A549 (cell line): ENCODE measurements around the gene ACIN1. TPM values are rescaled to one million over a fixed set of nuclear protein-coding genes. Genes with fewer than 3 reads are reported as not detected.

Source experiments
- ATAC-seq, 2 experiments: fragments of 200-7000 bp in 1 of 2; fragments of >200 bp in 1 of 2; cut with Nextera tagmentation in 1 of 2; cut with Tn5 transposase in 1 of 2; 3 replicates each; pipeline versions ENCODE4 v1.8.0 to v1.9.1; 2018 to 2020; ENCODE audit warnings: mild to moderate bottlenecking in 1 of 2, moderate library complexity in 1 of 2
- CTCF ChIA-PET: fragments of 300-600 bp; sonication (Branson Sonifier 250); formaldehyde crosslinking; extraction: SDS; loops from one replicate; lab custom pipeline; 2021; ENCODE audit warnings: antibody characterized with exemption, inconsistent platforms; lab: Yijun Ruan, JAX
- POLR2A ChIA-PET: fragments of 350-600 bp; formaldehyde crosslinking; extraction: SDS; loops from one replicate; lab custom pipeline; 2021; ENCODE audit warnings: antibody characterized with exemption, inconsistent platforms; lab: Yijun Ruan, JAX
- DNase-seq, 2 experiments: peaks; one replicate each; pipeline versions ENCODE4 v3.0.0 to v3.0.0-alpha.2; 2011 to 2016; ENCODE audit warnings: low read depth in 1 of 2, low spot score in 1 of 2
- FAIRE-seq: peaks from 2 replicates; lab custom pipeline; 2011; peaks lifted over from hg19 to GRCh38; lab: Jason Lieb, UNC
- H3K27ac ChIP-seq, 2 experiments: fragments of >200 bp; sonication (Bioruptor Twin); formaldehyde crosslinking; 3 replicates each; pipeline ENCODE4 v1.5.1; 2016 to 2017
- H3K4me1 ChIP-seq: fragments of >200 bp; sonication (Bioruptor Twin); formaldehyde crosslinking; 3 replicates; pipeline ENCODE4 v1.6.1; 2016
- H3K4me2 ChIP-seq: fragments of >200 bp; sonication (Bioruptor Twin); formaldehyde crosslinking; 3 replicates; pipeline ENCODE4 v1.6.1; 2016
- H3K4me3 ChIP-seq: fragments of >200 bp; sonication (Bioruptor Twin); formaldehyde crosslinking; 3 replicates; pipeline ENCODE4 v1.5.1; 2016
- H3K9me3 ChIP-seq: fragments of >200 bp; sonication (Bioruptor Twin); formaldehyde crosslinking; 3 replicates; pipeline ENCODE4 v1.6.1; 2016
- BHLHE40 ChIP-seq: IDR thresholded peaks from 2 replicates; pipeline ENCODE4 v1.6.1; 2012; ENCODE audit warnings: low read depth, low read length, inconsistent platforms
- CBX2 ChIP-seq: fragments of 200-600 bp; sonication (generic); IDR thresholded peaks from 2 replicates; pipeline ENCODE4 v1.6.1; 2016; ENCODE audit warnings: low read depth, mild to moderate bottlenecking, borderline replicate concordance
- CHD4 ChIP-seq: fragments of 200-600 bp; sonication (generic); IDR thresholded peaks from 2 replicates; pipeline ENCODE4 v1.6.1; 2016; ENCODE audit warnings: antibody characterized with exemption, mild to moderate bottlenecking, borderline replicate concordance
- EHF ChIP-seq: fragments of 250-450 bp; sonication (Bioruptor Pico); IDR thresholded peaks from 2 replicates; pipeline ENCODE4 v1.5.0; 2020; ENCODE audit warnings: mild to moderate bottlenecking
- EHMT2 ChIP-seq: fragments of 200-600 bp; sonication (generic); IDR thresholded peaks from 2 replicates; pipeline ENCODE4 v1.6.1; 2016; ENCODE audit warnings: antibody characterized with exemption, low read depth, mild to moderate bottlenecking, moderate library complexity
- EP300 ChIP-seq, 2 experiments: fragments of >200 bp; sonication (Bioruptor Twin); formaldehyde crosslinking; IDR thresholded peaks; 2 replicates in 1 of 2; 3 replicates in 1 of 2; pipeline ENCODE4 v1.6.1; 2016 to 2017
- HEYL ChIP-seq: fragments of 250-450 bp; sonication (Bioruptor Pico); IDR thresholded peaks from 2 replicates; pipeline ENCODE4 v1.8.0; 2021; ENCODE audit warnings: mild to moderate bottlenecking, moderate library complexity
- JUN ChIP-seq, 2 experiments: fragments of >200 bp; sonication (Bioruptor Twin); formaldehyde crosslinking; IDR thresholded peaks; 2 replicates in 1 of 2; 3 replicates in 1 of 2; pipeline ENCODE4 v1.6.1; 2016 to 2017
- JUNB ChIP-seq: fragments of >200 bp; sonication (Bioruptor Twin); formaldehyde crosslinking; IDR thresholded peaks from 2 replicates; pipeline ENCODE4 v1.6.1; 2016
- MAX ChIP-seq: IDR thresholded peaks from 2 replicates; pipeline ENCODE4 v1.6.1; 2012
- MYC ChIP-seq: IDR thresholded peaks from 2 replicates; pipeline ENCODE4 v1.6.1; 2012; ENCODE audit warnings: mild to moderate bottlenecking, inconsistent platforms, low read length, improper control_type of control experiment, borderline replicate concordance
- PHF8 ChIP-seq: fragments of 200-600 bp; sonication (generic); IDR thresholded peaks from 2 replicates; pipeline ENCODE4 v1.6.1; 2016; ENCODE audit warnings: low read depth, mild to moderate bottlenecking, antibody characterized with exemption, moderate library complexity, borderline replicate concordance
- POLR2AphosphoS2 ChIP-seq: conservative IDR thresholded peaks from 2 replicates; pipeline ENCODE4 v1.6.1; 2012; ENCODE audit warnings: low read length, improper control_type of control experiment, inconsistent platforms
- RAD21 ChIP-seq, 2 experiments: fragments of >200 bp in 1 of 2; sonication (Bioruptor Twin) in 1 of 2; formaldehyde crosslinking in 1 of 2; IDR thresholded peaks in 1 of 2; conservative IDR thresholded peaks in 1 of 2; 2 replicates in 1 of 2; 3 replicates in 1 of 2; pipeline ENCODE4 v1.6.1; 2012 to 2018; ENCODE audit warnings: inconsistent platforms in 1 of 2
- RCOR1 ChIP-seq: fragments of 150-350 bp; IDR thresholded peaks from 2 replicates; pipeline ENCODE4 v1.6.1; 2014; ENCODE audit warnings: antibody characterized with exemption, low read length, low read depth
- RNF2 ChIP-seq: fragments of 200-600 bp; sonication (generic); IDR thresholded peaks from 2 replicates; pipeline ENCODE4 v1.6.1; 2016; ENCODE audit warnings: low read depth, mild to moderate bottlenecking, antibody characterized with exemption, moderate library complexity, borderline replicate concordance
- SMC3 ChIP-seq: fragments of >200 bp; sonication (Bioruptor Twin); formaldehyde crosslinking; IDR thresholded peaks from 3 replicates; pipeline ENCODE4 v1.6.1; 2018; ENCODE audit warnings: inconsistent platforms
- SREBF2 ChIP-seq: fragments of 450-650 bp; IDR thresholded peaks from 2 replicates; pipeline ENCODE4 v1.6.1; 2014; ENCODE audit warnings: mild to moderate bottlenecking, moderate library complexity
- TP53 ChIP-seq: fragments of 250-450 bp; sonication (Bioruptor Pico); IDR thresholded peaks from 2 replicates; pipeline ENCODE4 v1.5.0; 2021; ENCODE audit warnings: mild to moderate bottlenecking, moderate library complexity
- ZC3H11A ChIP-seq: fragments of 450-650 bp; IDR thresholded peaks from 2 replicates; pipeline ENCODE4 v1.6.1; 2014; ENCODE audit warnings: antibody characterized with exemption, mild to moderate bottlenecking
- WGBS: methylation state at CpG from one replicate; pipeline ENCODE4 v1.1.6; 2017; ENCODE audit errors: missing lambda C conversion rate; 5-methylcytosine and 5-hydroxymethylcytosine counted together
- polyA plus RNA-seq, 4 experiments: library from polyadenylated mRNA; depleted of rRNA in 3 of 4; stranded (reverse); fragments of >200 nt; fragmentation: RNase III in 1 of 4; extraction: RNeasy Plus Mini Kit Qiagen cat#74134 plus additional on column Dnase treatment in 1 of 4; gene quantifications; 2 replicates in 3 of 4; 3 replicates in 1 of 4; pipeline ENCODE4 v1.2.3, GENCODE V29; 2011 to 2017
- TF ChIP-seq, protein P1 (sequence below): fragments of >200 bp; sonication (Bioruptor Twin); formaldehyde crosslinking; IDR thresholded peaks from 3 replicates; pipeline ENCODE4 v1.5.1; 2016
- TF ChIP-seq, protein P2 (sequence below): fragments of 150-350 bp; IDR thresholded peaks from 2 replicates; pipeline ENCODE4 v1.6.1; 2014; ENCODE audit warnings: low read depth, mild to moderate bottlenecking, low read length
- TF ChIP-seq, protein P3 (sequence below): fragments of 250-450 bp; sonication (Bioruptor Pico); IDR thresholded peaks from 2 replicates; pipeline ENCODE4 v1.5.0; 2021; ENCODE audit warnings: mild to moderate bottlenecking, moderate library complexity, borderline replicate concordance

The ACIN1 gene
- polyA plus RNA-seq, 2 of the 4 experiments (the other 2 are of a cell fraction): 140 to 147 TPM

DNA sequence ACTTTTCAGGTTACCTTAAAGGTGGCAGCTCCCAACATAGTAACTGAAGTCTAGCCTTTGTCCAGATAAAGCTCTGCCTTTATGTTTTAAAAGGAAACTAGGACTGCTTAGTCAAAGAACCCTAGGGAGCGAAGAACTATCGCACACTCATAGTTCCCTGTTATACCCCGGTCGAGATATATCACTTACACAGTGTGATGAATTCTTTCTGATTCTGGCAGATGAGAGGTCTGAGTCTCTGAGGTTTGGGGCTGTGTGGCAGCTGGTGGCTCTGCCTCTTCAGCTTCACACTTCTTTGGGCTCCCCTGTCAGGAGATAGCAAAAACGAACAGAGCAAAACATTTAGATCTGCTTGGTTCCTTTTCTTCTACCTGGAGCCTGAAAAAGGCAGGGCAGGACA is 17.0 kb downstream of the ACIN1 start:
- CTCF ChIA-PET: interaction anchor here (1.1 to 9.2 kb wide), 17 partner anchors 8 to 217 kb away, joined by 3 to 141 read pairs (median 21); partner anchors contain the start of genes ACIN1, C14orf119, CDH24 and CEBPE
- POLR2A ChIA-PET: interaction anchor here (3.5 kb wide), 1 partner anchor 17 kb away, joined by 29 read pairs; the partner anchor contains the start of genes ACIN1 and C14orf119
- no peaks in the 10 kb centered on the region for H3K9me3 ChIP-seq
- 73% methylated on average over 5 of the region's 5 CpGs for WGBS
- no peak for DNase-seq
- peak overlapping the region; percentile 71 to 86 for H3K27ac ChIP-seq
- peak overlapping the region; percentile 75 for H3K4me2 ChIP-seq
- no peak overlapping the region for H3K4me3 ChIP-seq
- ATAC-seq: 0 out of 6 replicates have a peak, but pooled peaks of 1 of the 2 experiments have one; percentile 10
- FAIRE-seq: no peak
- H3K4me1 ChIP-seq: peaks cover 44% of the 10 kb centered on the region
- TF ChIP-seq POLR2AphosphoS2 (no peak), CBX2 (no peak), BHLHE40 (no peak), MAX (no peak), EHF (CRISPR knock-in tag) (no peak), RCOR1 (no peak)
- TF ChIP-seq, protein P1, sequence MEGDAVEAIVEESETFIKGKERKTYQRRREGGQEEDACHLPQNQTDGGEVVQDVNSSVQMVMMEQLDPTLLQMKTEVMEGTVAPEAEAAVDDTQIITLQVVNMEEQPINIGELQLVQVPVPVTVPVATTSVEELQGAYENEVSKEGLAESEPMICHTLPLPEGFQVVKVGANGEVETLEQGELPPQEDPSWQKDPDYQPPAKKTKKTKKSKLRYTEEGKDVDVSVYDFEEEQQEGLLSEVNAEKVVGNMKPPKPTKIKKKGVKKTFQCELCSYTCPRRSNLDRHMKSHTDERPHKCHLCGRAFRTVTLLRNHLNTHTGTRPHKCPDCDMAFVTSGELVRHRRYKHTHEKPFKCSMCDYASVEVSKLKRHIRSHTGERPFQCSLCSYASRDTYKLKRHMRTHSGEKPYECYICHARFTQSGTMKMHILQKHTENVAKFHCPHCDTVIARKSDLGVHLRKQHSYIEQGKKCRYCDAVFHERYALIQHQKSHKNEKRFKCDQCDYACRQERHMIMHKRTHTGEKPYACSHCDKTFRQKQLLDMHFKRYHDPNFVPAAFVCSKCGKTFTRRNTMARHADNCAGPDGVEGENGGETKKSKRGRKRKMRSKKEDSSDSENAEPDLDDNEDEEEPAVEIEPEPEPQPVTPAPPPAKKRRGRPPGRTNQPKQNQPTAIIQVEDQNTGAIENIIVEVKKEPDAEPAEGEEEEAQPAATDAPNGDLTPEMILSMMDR: no peak
- TF ChIP-seq, protein P2, sequence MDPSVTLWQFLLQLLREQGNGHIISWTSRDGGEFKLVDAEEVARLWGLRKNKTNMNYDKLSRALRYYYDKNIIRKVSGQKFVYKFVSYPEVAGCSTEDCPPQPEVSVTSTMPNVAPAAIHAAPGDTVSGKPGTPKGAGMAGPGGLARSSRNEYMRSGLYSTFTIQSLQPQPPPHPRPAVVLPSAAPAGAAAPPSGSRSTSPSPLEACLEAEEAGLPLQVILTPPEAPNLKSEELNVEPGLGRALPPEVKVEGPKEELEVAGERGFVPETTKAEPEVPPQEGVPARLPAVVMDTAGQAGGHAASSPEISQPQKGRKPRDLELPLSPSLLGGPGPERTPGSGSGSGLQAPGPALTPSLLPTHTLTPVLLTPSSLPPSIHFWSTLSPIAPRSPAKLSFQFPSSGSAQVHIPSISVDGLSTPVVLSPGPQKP: no peak
- TF ChIP-seq, all 56 proteins: peak for 0

- 50% methylated on average over 5 of the region's 5 CpGs for WGBS
- TF ChIP-seq EP300 (IDR thresholded peaks at IDR 0.05): no peak
- no peak for TF ChIP-seq RNF2
- TF ChIP-seq, protein P1: peak; percentile 80
- peak; percentile 48 to 56; a peak in 4 of 5 replicates for TF ChIP-seq RAD21 (conservative IDR thresholded peaks at IDR 0.05 in 1 of 2, IDR thresholded peaks at IDR 0.05 in 1 of 2)
- 0 out of 3 replicates have a peak, but pooled peaks have one; percentile 30 for TF ChIP-seq SMC3
- H3K4me2 ChIP-seq: no peak overlapping the region
- ChIA-PET POLR2A (interaction anchor here (3.5 kb wide), 1 partner anchor 18 kb away, joined by 29 read pairs; the partner anchor contains the start of genes ACIN1 and C14orf119), CTCF (interaction anchor here (0.7 to 9.2 kb wide), 38 partner anchors 9 to 245 kb away, joined by 3 to 141 read pairs (median 4); partner anchors contain the start of genes ACIN1, C14orf119, CDH24 and CEBPE)
- DNase-seq (peak in 1 of 2 experiments; percentile 33), FAIRE-seq (no peak), ATAC-seq (peak; percentile 51 to 55; a peak in 3 of 6 replicates)
- H3K9me3 ChIP-seq: no peaks in the 10 kb centered on the region
- H3K27ac ChIP-seq: no peak overlapping the region; a peak in 1 of 6 replicates
- H3K4me3 ChIP-seq: no peak overlapping the region
- H3K4me1 ChIP-seq: peaks cover 49% of the 10 kb centered on the region
Measured at GRCh38 chr14:23076785-23077408, 18.0 kb downstream of the ACIN1 start.

DNA sequence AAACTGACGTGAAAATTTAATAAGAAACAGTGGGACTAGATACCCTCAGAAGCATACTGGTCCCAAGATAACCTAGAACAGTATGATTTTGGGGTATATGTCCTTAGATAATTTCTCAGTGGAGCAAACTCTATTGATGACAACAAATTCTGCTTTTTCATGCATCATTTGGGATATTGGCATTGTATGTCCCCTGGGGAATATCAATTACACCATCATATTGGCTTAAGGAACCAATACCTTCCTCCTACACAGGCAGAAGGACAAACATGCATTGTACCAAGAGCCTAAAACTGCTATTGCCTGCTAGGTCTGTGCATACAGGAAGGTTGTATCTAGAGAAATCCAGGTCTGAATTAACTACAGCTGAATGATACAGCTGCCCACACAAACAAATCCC is 20.0 kb downstream of the ACIN1 start:
- H3K4me2 ChIP-seq: no peak overlapping the region
- no peak for ATAC-seq
- WGBS: 97% methylated on average over 1 of the region's 1 CpG
- H3K4me1 ChIP-seq: peaks cover 50% of the 10 kb centered on the region
- H3K27ac ChIP-seq: no peak overlapping the region
- ChIA-PET POLR2A (no interaction called here), CTCF (interaction anchor here (1.3 to 9.2 kb wide), 7 partner anchors 9 to 102 kb away, joined by 5 to 141 read pairs (median 7); partner anchors contain the start of genes ACIN1 and C14orf119)
- no peak for FAIRE-seq
- no peaks in the 10 kb centered on the region for H3K9me3 ChIP-seq
- H3K4me3 ChIP-seq: no peak overlapping the region
- TF ChIP-seq TP53 (CRISPR knock-in tag) (no peak), PHF8 (no peak), HEYL (CRISPR knock-in tag) (no peak), CHD4 (no peak), SREBF2 (no peak), ZC3H11A (no peak), JUN (IDR thresholded peaks at IDR 0.05) (no peak), RCOR1 (no peak), EHMT2 (no peak), JUNB (no peak), MYC (no peak)
- TF ChIP-seq, protein P3, sequence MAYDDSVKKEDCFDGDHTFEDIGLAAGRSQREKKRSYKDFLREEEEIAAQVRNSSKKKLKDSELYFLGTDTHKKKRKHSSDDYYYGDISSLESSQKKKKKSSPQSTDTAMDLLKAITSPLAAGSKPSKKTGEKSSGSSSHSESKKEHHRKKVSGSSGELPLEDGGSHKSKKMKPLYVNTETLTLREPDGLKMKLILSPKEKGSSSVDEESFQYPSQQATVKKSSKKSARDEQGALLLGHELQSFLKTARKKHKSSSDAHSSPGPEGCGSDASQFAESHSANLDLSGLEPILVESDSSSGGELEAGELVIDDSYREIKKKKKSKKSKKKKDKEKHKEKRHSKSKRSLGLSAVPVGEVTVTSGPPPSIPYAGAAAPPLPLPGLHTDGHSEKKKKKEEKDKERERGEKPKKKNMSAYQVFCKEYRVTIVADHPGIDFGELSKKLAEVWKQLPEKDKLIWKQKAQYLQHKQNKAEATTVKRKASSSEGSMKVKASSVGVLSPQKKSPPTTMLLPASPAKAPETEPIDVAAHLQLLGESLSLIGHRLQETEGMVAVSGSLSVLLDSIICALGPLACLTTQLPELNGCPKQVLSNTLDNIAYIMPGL (CRISPR knock-in tag): no peak
- TF ChIP-seq, all 56 proteins: peak for 0
- DNase-seq: no peak
